ENCODE measurements around the gene PALMD. TPM values are rescaled to one million over a fixed set of nuclear protein-coding genes. Genes with fewer than 3 reads are reported as not detected.

Gene PALMD
- polyA plus RNA-seq, 4 donors: 2.1 to 3.2 (median 2.3) TPM

DNA sequence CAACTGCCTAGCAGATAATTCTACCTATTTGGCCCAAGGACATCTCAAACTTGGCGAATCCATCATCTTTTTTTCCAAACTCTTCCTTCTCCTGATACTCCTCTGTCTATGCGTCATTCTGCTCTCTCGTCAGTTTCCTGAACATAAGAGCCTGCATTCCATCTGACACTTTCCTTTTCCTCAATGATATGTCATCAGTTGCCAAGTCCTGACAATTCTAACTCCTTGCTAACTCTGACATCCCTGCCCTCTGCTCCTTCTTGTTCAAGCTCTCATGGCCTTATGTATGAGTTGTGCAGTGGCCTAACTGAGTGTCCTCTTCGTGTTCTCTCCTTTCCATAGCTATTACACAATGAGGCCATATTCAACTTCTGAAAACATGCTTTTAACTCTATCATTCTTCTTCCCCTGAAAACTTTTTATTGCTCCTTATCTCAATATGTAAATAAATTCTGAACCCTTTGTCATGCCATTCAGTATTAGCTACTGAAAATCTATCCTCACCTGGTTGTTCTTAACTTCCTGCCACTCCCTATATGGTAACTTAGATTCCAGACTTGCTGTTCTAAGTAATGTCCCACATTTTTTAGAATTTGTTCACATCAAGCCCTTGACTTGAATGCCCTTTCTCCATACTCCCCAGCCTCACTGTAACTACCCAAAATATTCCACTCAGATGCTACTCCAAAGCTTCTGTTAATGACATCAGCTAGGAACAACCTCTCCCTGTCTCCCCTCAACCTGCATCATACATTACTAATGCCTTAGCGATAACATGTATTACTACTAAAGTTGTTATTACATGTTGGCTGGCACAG, 11.5 kb downstream of the PALMD start:
- DNase-seq (ENCODE audit: low read depth in 4 of 4, low spot score in 3 of 4): no peak

DNA sequence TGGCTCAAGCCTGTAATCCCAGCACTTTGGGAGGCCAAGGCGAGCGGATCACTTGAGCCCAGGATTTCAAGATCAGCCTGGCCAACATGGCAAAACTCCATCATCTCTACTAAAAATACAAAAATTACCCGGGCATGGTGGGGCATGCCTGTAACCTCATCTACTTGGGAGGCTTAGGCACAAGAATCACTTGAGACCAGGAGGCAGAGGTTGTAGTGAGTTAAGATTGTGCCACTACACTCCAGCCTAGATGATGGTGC, 12.0 kb downstream of the PALMD start:
- no peak for DNase-seq (ENCODE audit: low read depth in 4 of 4, low spot score in 3 of 4)

DNA sequence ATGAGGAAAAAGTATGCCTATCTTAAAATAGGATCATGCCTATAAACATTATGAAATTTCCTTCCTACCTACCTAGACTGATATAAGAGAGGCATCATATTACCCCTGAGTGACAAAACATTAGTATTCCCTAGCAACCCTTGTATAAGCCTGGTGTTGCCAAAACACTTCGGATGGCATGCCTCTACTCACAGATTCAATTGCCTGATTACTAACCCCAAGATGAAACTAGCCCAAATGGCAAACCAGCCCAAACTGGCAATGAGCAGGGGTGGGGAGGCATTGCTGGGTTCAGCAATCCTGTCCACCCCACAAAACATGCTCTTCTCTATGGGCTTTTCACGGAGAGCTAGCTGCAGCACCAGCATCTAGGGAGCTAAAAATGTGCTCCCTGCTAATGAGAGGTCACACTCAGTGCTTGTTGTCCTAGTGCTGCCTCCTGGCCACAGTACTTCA, 13.9 kb downstream of the PALMD start:
- DNase-seq (ENCODE audit: low read depth in 4 of 4, low spot score in 3 of 4): no peak

DNA sequence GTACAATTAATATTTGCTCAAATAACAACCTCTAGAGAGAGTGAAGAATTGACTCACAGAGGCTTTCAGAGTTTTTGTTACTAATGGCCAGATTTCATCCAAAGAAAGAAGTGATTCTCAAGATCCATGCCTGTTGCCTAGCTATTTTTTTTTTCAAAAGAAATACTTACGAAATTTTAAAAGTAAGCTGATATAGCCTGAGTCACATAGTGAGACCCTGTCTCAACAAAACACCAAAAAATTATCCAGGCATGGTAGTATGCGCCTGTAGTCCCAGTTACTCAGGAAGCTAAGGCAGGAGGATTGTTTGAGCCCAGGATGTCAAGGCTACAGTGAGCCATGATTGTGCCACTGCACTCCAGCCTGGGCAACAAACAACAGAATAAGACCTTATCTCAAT, 14.6 kb downstream of the PALMD start:
- no peak for DNase-seq (ENCODE audit: low read depth in 4 of 4, low spot score in 3 of 4)

DNA sequence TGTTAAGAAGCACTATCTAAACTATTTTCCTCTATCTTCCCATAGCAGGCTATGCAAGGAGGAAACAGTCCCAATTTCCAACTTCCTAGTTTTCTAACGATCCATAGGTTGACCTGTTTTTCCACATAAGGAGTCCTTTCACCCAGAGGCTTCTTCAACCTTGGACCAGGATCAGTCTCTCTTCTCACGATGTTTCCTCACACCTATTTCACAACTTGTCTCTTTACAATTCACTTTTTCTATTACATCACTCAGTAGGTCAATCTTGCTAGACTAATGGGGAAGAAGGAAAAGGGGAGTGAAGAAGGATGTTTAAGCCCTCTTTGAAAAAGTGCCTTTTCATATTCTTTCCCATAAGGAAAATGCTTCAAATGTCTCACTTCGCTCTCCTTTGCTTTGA, 15.9 kb downstream of the PALMD start:
- no peak for DNase-seq (ENCODE audit: low read depth in 4 of 4, low spot score in 3 of 4)

DNA sequence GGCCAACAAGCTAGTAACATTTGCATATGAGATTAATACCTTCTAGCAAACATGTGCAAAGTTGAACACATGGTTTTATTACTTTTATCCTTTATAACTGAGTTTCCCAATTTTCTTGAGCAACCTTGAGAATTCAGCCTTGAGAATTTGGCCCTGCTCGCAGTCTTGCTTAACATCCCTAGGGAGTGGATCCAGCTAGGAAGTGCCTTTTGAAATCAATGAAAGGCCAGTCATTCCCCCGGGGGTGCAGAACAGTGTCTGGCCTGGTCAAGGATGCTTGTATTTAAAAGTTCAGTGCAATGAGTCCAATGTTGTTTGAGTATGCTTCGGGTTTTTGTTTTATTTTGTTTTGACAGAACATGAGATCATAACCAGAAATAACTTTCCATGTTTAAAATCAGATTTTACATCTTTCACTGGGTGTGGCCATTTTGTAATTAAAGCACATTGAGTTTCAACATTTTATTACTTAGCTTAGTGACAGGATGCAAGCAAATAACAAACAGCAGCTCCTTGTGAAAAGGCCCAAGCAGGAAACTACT, 16.7 kb downstream of the PALMD start:
- no peak for DNase-seq (ENCODE audit: low read depth in 4 of 4, low spot score in 3 of 4)

DNA sequence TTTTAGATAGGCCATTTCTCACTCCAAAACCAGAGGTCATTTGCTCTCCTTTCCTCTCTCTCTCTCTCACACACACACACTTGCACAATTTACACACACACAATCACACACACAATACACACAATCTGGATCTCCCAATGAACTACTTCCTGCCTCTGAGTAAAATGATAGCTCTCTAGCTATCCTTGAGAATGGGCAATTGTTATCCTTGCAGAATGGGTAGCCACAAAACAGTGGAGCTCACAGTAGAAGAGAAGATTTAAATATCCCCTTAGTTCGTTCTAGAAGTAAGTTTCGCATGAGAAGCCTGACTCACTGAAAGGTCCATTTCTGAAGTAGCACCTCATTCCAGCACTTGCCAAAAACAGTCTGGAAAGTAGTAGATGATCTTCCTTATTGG, 17.6 kb downstream of the PALMD start:
- no peak for DNase-seq (ENCODE audit: low read depth in 4 of 4, low spot score in 3 of 4)

DNA sequence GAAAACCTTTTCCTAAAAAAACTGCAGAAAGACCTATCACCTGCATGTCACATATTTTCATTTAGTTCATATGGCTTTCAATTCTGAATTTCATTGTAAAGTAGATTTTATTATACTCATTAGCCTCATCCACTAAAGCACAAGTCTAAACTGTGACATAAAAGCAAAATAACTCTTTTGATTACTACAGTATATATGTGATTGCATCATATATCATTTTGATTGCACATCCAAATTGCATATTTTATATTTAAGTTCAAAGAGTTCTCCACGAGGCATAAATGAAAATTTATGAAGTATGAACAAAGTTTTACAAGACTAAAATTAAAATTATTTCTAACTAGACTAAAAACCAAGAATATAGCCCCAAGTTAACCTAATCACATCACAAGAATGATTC, 19.3 kb downstream of the PALMD start:
- no peak for DNase-seq (ENCODE audit: low read depth in 4 of 4, low spot score in 3 of 4)

DNA sequence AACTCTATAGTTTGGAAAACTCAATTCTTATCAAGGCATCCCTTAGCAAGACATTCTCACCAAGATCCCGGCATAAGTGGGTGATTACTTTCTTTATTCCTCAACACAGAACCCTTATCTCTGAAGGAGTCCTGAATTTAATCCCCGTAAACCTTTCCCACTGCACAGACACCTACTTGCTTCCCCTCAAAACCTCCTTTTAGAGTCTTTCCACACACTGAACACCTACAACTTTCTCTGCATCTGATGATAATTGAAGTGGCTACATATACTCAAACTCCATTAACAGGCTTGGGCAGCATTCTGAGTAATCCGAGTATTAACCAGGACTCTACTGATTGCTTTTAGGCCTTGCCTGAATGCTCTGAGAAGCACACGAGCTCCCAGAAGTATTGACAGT, 23.5 kb downstream of the PALMD start:
- DNase-seq (ENCODE audit: low read depth in 4 of 4, low spot score in 3 of 4): no peak

DNA sequence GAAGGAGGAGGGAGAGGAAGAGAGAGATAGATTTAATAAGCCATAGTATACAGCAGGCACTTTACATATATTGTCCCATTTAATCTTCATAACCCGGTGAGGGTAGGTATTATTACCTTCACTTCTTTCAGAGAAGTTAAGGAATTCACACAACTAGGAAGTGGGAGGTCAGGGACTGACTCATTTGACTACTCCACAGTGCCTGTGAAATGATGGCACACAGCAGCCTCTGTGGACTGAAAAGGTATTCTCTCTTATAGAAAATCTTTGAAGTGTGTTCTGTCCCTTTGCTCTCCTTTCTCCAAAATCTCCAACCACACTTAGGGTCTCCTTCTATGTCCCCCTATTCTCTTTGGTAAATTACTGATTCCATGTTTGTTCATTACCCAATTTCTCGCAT, 23.9 kb downstream of the PALMD start:
- DNase-seq (ENCODE audit: low read depth in 4 of 4, low spot score in 3 of 4): no peak

DNA sequence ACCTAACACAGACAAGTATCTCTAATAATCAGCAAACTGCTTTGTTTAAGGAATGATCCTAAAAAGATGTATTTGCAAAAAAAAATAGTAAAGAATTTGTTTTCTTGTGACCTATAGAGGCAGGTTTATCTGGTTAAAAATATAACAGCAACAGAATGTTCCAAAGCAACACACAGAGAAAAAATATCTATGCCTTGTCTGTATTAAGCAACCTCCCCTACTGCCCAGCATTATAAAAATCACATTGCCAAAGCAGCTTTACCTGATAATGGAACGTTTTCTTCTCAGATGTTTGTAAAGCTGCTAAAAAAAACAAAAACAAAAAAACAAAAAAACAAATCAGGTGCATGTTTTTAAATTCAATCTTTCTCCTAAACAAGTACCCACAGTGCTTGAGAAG, 24.7 kb downstream of the PALMD start:
- no peak for DNase-seq (ENCODE audit: low read depth in 4 of 4, low spot score in 3 of 4)

DNA sequence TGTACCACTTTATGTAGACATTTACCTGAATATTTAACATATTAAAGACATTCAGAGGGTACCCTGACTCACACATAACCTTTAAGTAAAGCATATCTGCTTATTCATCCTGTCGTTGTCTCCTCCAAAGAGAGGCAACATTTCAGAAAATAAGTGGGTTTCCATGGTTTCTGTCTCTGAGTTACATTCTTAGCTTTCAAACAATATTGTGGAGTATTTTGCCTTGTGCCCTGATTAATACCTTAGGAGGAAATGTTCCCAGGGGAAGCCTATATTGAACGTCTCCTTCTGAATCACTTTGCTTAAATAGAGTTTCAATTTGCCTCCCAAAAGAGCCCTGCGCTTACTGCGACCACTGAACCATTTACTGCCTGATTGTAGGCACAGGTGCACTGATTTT, 26.1 kb downstream of the PALMD start:
- no peak for DNase-seq (ENCODE audit: low read depth in 4 of 4, low spot score in 3 of 4)

DNA sequence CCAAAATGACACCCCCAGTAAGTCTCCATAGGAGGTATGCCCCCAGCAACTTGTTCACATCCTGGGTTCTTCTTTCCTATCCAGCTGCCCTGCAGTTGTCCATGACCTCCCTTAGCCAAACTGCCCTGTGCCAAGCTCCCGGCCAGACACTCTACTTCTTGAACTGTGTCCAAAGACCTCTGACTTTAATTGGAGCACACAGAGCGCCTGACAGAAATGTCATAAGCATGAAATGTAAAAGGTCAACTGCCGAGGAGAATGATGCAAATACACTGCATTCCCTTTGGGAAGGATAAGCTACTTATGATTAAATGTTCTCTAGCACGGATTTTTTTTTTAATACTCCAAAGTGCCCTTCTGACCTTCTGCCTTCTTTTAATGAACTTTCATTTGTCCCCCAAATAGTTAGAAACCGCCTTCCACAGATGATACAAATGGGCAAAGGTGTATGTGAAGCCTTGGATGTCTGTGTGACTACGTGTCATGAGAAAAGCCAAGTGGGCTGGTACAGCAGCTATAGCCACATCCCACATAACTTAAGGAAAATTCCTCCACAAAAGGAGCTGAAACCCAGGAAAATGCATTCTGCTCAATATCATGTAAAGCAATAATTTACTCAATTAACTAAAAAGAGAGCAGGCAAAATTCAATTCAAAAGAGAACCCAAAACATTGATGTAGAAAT, 26.8 kb downstream of the PALMD start:
- no peak for DNase-seq (ENCODE audit: low read depth in 4 of 4, low spot score in 3 of 4)

DNA sequence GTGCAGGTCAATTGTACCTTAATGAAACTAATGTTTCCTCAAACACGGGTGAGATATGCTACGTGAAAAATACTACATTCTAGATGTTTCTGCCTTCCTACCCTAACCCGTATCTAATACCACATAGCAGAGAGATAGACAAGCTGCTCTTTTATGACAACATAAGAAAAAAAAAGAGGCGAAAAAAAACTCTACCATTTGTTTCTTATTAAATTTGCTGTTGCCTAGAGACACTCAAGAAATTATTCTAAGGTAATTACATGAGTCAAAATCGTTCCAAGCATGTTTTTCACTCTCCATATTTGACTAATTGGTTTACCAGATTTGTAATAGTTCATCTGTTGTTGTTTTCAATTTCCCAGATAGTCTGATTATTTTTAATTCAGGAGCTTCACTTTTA, 27.4 kb downstream of the PALMD start:
- DNase-seq (ENCODE audit: low read depth in 4 of 4, low spot score in 3 of 4): no peak

DNA sequence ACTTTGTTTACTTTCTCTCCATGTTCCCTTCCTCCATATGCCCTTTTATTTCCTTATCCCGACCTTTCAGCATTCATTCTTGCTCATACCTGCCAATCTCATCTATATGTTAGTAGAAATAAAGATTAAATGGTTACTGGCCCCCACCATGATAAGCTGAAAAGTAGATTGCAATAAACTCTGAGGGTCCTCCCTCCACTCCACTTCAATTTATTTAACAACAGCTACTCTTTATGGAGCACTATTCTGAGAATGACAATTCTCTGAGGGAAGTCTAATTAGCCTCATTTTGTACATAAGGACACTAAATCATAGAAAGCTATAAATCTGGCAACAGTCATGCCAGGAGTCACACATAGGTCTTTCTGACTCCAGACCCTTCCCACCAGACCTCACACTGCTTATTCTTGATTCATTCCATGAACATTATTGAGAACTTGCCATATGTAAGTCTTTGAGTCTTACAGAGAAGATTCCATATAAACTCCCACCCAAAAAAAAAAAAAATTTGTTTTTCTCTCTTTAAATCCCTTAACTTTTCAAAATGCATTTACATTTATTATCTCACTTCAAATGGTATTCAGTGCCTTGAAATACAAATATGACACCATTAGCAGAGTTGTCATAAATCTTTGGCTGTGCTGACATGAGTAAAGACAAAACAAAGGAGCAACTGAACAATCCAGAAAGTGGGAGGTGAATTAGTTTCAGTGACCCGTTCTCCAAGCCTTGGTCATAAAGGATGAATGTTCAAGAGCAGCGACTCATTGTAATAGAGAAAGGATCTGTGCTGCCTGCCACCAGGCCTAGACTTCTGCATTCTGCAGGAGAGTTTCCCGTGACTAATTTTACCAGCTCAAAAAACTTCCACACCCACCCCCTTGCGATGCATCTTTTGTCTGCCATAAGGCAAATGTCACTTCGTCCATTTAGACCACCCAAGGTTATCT, 28.5 kb downstream of the PALMD start:
- DNase-seq (ENCODE audit: low read depth in 4 of 4, low spot score in 3 of 4): no peak

DNA sequence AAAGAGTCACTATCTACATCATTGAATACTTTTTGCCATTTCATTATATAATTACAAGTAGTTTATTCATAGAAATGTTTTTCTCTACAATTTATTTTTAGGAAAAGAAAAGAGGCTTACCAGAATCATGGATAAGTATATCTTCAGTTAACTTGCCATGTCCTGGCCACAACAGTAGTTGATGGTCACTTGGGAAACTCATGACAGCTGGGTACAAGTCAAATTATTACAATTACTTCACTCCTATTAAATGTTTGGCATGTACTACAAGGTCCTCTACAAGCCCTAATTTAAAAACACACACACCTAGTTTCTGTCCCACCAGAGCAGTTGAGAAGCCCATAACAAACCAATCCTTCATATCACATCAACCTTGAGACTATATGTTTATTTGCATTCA, 29.4 kb downstream of the PALMD start:
- DNase-seq (ENCODE audit: low read depth in 4 of 4, low spot score in 3 of 4): no peak

DNA sequence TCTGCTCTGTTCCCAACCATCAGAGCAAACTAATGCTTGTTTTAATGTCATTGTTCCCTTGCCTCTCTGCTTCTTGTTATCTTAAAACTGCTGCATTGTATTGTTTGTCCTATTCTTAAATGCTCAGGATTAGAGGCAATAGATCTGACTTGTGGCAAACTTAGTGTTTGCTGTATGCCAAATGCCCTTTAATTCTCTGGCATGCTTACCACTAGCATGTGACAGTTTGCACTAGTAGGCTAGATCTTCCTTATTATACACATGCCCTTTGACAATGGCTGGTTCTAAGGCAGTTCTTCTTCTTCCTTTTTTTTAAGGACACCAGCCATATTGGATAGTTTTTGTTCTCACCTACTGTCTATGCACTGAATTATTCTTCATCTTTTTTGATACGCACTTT, 30.1 kb downstream of the PALMD start:
- no peak for DNase-seq (ENCODE audit: low read depth in 4 of 4, low spot score in 3 of 4)

DNA sequence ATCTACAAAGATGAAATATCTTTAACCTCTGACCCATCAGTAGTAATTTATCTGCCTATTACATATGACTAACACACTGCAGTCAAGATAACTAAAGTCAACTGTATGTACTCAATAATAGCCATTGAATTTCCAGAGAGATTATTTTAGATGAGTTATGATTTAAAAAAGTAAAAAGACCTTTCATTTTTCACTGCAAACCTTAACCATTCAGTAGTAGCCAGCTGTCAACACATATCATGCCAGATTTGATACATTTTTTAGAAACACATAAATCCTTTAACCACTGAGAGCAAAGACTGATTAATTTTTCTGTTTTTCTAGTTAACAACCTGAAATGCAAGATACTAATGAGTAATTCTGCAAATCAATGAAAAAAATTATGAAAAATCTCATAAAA, 31.0 kb downstream of the PALMD start:
- DNase-seq (ENCODE audit: low read depth in 4 of 4, low spot score in 3 of 4): no peak

DNA sequence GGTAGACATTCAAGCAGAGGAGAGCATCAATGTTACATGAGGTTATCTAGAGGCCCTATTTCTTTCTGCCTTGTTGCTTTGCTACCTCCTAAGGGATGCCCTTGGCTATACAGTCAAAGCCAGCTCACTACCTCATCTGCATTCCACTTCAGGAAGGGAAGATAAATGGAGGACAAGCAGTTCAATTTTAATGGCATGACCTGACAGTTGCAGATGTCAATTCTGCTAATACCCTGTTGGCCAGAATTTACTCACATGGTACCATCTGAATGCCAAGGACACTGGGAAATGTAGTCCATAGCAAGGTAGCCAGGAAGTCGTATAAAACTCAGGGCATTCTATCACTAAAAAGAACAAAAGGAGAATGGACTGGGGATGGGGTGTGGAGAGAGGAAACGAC, 31.5 kb downstream of the PALMD start:
- DNase-seq (ENCODE audit: low read depth in 4 of 4, low spot score in 3 of 4): no peak

DNA sequence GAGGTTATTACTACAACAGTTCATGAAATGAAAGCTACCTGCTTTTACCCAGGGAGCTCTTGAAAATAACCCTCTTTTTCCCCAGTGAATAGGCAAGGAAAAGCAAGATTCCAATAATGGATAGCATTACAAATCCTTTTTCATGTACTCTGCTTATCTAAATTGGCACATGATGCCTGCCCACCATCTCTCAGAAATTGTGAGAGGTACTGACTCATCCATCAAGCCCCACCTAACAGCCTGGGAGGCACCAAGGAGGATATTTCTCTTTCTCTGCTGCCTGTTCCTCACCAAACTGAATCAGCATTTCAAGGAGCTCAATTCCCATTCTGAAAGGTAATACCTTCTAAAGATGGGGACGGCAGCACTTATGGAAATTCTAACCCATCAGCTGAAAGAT, 34.4 kb downstream of the PALMD start:
- no peak for DNase-seq (ENCODE audit: low read depth in 4 of 4, low spot score in 3 of 4)

DNA sequence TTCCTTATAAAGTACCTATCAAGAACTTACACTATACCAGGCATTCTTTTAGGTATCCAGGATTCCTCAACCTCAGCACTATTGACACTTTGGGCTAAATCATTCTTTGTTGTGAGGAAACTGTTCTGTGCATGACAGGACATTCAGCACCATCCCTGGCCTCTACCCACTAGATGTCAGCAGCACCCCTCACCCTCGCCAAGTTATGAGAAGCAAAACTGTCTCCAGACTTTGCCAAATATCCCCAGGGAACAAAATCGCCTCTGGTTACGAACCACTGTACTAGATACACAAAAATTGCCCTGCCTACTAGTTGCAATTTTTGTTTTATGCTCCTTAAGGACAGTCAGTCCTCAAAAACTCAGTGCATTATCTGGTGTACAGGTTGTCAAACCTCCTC, 35.7 kb downstream of the PALMD start:
- no peak for DNase-seq (ENCODE audit: low read depth in 4 of 4, low spot score in 3 of 4)
